COLO668 (cell line): Measurements from ENCODE around the gene TLE5.
"Not testable (repeated sequence)": the region's sequence is repeated elsewhere in the genome, so short reads cannot be mapped to it uniquely, and the experiment has no call there.

Experiments
- DNase-seq: peaks from one replicate; lab custom pipeline; 2025; ENCODE audit not compliant: unreplicated experiment; lab: John Stamatoyannopoulos, UW

Gene TLE5

DNA sequence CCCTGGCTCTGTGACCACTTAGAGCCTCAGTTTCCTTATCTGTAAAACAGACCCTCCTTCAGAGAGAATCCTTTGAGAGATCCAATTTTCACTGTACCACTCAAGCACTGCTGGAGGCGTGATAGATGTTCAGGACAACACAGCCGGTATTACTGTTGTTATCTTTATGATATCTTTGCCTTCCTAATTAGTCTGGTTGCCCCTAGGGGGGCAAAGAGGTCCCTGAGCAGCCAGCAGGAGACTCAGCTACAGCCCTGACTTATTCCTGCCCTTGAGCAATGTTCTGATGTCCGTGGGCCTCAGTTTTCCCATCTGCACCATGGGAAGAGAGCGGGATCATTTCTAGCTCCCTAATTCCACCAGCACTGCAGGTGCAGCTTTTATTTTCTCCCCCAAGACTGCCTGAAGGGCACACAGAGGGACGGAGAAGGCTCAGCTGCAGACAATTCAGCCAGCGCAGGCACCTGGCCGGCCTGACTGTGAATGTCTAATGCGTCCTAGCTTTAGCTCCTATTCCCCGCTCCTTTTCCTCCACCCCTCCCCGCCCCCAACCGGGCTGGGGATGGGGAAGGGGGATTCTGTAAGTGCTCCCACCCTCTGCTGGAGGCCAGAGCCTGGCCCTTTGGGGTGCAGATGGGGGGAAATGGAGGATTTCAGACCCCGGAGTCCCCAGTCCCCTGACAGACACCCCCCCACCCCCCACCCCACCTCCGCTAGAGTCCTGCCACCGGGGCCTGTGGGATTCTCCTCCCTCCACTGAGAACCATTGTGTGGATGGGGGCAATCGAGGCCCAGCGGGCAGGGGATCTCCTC lies 16.2 kb downstream of the TLE5 start:
- DNase-seq = peak; percentile 24

DNA sequence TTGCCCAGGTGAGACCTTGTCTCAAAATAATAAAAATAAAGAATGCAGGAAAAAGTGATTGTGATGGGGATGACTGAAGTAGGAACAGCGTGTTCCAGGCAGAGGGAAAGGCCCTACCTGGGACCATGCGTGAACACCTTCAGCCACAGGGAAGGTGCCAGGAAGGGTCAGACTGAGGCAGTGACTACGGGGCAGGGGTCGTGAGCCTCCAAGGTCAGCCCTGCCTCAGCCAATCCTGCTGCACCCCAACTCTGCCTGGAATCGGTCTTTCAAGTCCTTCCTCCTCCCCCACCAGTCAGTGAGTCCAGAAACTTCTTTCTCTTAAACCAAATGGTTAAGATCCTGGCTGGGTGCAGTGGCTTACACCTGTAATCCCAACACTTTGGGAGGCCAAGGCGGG lies 17.1 kb downstream of the TLE5 start:
- DNase-seq = no peak

DNA sequence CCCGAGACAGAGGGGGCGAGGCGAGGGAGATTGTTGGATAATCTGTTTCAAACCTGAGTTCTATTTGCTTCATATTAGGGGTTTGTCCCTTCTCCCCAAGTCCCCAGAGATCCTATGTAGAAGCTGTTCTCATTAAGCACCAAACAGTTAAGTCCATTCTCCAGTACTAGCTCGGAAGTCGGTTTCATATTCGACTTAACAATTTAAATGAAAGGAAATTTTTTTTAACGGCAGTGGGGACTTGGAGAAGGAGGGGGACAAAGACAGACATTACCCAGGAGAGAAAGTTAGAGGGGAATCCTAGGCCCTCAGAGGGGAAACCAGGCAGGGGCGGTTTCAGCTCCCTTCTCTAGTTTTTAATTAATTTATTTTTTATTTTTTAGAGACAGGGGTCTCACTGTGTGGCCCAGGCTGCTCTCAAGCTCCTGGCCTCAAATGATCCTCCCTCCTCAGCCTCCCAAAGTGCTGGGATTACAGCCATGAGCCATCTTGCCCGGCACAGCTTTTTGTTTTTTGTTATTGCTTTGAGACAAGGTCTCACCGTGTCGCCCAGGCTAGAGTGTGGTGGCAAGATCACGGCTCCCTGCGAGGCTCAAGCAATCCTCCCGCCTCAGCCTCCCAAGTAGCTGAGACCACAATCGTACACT lies 19.6 kb downstream of the TLE5 start:
- DNase-seq = no peak

DNA sequence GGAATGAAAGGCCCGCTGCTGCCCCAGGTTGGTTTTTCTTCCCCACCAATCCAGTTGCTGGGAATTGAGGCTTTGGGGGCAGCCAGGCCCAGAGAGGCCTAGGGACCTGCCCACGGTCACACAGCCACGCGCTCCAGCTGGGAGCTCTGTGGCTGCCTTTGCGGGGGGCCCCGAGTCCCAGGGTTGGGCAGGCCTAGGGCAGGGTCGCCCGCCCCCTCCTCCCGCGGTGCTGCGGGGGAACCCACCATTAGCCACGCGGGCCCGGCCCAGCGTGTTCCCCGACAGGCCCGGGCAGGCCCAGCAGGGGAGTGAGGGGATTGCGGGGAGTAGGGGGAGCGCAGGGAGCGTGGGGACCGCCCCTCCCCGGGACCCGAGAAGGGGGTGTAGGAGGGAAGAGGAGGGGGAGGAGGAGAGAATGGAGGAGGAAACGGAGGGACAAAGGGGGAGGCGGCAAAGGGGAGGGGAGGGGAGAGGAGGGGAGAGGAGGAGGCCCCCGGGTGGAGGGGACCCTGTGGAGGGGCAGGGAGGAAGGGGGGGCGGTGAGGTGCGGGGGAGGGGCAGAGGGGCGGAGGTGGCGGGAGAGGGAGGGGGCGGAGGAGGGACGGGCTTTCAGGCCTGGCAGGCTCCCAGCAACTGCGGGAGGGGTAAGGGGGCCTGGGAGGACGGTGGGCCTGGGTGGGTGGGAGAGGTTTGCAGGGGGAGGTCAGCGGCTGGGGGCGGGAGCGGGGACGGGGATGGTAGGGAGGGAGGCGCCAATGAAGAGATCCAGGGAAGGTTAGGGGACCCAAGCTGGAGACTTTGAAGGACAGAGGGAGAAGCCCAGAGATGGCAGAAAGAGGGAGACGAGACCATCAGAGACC lies 20.3 kb downstream of the TLE5 start:
- no peak for DNase-seq

DNA sequence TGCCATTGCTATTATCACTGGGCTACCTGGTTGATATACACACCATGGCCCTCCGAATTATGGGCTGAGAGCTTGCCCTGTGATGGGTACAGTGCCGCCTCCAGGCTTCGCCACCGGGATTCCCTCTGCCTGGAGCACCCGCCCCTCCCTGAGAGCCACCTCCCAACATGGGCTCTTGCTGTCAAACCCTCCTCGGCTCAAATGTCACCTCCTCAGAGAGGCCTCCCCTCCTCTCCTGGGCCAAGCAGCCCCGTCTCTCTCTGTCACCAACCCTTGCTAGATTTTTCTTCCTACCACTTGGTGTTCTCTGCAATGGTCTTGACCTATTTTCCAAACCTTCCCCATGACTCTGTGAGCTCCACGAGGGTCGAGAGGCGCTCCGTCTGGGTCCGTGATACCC lies 21.0 kb downstream of the TLE5 start:
- DNase-seq = no peak

DNA sequence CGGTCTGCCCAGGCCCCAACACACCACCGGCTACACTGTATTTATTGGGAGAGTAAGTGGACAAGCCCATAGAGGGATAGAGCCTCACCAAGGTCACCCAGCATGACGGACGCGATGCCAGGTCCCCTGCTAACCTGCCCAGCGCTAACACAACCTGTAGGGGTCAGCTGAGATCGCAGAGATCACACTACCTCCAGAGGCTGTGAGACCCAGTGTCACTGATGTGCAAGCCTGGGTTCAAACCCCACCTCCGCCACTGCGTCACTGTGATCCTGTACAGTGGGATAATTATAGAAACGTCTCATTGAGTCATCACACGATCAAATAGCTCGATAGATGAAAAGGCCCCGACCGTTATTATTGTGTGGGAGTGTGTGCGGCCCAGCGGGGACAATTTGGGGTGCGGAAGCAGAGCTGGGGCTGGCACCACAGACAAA lies 22.6 kb downstream of the TLE5 start:
- peak; percentile 27 for DNase-seq

DNA sequence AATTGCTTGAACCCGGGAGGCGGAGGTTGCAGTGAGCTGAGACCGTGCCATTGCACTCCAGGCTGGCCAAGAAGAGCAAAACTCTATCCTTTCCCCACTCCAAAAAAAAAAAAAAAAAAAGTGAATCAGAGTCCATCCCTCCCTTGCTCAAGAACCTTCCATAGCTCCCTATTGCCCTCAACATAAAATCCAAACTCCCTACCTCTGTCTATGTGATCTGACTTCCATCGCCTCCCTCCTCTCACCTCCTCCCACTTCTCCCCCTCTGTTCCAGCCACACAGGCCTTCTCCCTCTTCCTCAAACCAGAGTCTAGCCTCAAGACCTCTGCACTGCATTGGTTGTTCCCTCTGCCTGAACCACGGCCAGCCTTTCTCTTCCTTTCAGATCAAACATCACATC lies 23.2 kb downstream of the TLE5 start:
- no peak for DNase-seq

DNA sequence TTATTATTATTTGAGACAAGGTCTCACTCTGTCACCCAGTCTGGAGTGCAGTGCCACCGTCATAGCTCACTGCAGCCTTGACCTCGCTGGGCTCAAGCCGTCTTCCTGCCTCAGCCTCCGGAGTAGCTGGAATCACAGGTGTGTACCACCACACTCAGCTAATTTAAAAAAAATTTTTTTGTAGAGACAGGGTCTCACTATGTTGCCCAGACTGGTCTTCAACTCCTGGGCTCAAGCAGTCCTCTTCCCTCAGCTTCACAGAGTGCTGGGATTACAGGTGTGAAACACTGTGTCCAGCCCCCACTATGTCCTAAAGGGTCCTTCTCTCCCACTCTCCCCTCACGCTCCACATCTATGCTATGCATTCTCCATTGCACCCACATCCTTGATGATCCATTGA lies 24.1 kb downstream of the TLE5 start:
- DNase-seq = no peak

DNA sequence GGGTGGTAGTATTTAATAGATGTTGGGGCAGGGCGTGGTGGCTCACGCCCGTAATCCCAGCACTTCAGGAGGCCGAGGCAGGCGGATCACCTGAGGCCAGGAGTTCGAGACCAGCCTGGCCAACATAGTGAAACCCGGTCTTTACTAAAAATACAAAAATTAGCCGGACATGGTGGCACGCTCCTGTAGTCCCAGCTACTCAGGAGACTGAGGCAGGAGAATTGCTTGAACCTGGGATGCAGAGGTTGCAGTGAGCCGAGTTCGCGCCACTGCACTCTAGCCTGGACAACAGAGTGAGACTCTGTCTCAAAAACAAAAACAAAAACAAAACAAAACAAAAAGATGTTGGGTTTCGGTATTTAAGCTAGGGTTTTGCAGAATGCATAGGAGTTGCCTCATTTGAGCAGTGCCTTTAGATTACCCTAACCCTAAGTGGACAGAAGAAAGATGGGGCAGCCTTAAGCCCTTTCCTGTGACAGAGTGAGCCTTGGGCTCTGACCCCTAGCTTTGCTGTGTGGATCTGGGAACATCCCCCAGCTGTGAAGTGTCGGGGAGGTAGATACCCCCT lies 25.2 kb downstream of the TLE5 start:
- not testable (repeated sequence) for DNase-seq

DNA sequence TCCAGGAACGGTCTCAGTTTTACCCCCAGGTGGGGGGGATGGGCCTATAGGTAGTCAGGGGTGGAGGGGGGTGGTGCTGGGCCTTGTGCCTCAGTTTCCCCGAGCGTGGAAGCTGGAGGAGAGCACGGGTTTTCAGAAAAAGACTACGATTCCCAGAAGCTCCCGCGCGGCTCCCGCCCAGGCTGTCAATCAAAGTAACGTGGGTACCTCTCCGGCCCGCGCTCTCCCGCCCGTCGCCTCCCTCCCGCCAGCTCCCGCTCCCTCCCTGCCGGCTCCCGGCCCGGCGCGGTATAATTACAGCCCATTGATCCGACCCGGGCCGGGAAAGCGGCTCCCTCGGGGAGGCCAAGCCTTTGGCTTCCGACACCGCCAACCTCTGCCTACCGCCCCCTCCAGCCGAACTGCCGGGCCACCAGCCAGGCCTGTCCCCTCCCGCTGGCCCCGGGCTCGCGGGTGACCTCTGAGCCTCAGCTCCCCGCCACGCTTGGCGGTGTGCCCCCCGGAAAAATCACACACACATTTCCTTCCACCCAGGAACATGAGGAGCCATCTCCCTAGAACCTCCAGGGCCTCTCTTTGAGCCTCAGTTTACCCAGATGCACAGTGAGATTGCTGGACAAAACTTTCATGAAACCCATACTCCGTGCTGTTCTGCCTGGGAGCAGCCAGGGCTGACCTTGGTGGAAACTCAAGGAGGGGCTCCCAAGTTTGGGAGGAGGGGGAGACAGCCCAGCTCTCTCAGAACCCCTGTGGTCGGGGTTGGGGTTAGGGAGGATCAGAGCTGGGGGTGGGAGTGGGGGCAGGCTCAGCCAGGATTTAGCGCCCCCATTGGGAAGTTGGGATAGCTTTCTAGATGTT lies 25.9 kb downstream of the TLE5 start:
- DNase-seq = peak; percentile 93

DNA sequence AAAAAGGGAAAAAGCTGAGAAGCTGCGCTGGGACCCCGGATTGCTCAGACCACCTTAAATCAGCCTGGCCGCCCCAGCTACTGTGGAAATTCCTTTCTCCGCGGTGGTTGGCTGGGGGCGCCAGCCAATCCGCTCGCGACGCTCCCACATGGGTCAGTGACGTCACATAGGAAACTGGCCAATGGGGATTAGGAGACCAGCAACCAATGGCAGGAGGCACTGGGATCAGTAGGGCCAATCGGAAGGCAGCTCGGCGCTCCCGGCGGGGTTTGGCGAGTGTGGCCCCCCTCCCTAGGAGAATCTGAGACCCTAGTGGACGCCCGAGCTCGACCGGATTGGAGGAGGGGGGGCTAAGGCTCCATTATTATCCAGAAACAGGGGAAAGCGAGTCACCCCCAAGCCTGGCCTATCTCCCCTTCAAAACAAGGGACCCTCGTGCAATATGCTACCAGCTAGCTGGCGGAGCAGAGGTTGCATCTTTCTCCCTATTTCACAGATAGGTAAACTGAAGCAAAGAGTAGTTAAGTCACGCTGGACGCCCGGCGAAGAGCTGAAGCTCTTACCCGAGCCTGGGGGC lies 26.7 kb downstream of the TLE5 start:
- peak; percentile 97 for DNase-seq

DNA sequence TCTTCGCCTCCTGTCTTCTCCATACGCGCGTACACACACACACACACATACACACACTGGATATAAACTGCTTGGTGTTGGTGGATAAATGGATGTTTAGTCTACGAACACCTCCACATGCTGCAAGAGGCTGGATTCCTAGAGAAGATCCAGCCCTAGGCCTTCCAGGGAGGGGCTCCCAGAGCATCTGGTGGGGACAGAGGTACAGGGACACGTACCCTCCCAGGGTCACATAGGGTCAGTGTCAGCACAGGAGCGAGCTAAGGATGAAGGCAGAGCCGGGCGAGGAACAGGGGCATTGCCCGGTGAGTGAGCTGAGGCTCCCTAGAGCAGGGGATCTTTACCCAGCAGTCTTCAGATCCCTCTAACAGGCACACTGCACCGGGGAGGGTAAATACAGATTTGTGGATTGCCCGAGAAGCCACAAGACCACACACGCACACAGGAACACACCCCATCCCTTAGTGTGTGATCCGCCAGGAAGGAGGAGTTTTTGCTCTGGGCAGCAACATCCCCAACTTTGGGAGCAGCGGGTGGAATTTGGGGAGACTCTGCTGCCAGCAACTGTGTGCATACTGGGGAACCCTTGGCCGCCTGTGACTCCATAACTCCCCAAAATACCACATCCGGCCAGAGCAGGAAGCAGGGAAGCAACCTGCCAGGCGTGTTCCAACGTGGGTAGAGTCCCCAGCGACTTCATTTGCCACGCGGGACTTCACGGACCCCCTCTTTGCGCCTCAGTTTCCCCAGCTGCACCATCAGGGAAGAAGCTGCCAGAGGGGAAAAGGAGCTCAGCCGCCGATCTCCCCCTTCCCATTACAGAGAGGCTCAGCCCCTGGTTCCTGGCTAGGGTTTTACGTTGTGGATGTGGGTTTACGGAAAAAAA lies 27.4 kb downstream of the TLE5 start:
- peak; percentile 31 for DNase-seq

DNA sequence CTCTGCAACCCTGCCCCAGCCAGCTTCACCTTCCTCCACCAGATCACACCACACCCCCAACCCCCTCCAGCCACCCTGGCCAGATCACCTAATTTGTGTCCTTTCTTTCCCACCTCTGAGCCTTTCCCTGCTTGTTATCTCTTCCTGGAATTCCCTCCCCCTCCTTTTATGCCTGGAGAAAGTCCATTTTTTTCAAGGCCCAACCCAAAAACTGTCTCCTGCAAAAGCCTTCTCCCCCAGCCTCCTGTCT lies 28.0 kb downstream of the TLE5 start:
- DNase-seq = no peak

DNA sequence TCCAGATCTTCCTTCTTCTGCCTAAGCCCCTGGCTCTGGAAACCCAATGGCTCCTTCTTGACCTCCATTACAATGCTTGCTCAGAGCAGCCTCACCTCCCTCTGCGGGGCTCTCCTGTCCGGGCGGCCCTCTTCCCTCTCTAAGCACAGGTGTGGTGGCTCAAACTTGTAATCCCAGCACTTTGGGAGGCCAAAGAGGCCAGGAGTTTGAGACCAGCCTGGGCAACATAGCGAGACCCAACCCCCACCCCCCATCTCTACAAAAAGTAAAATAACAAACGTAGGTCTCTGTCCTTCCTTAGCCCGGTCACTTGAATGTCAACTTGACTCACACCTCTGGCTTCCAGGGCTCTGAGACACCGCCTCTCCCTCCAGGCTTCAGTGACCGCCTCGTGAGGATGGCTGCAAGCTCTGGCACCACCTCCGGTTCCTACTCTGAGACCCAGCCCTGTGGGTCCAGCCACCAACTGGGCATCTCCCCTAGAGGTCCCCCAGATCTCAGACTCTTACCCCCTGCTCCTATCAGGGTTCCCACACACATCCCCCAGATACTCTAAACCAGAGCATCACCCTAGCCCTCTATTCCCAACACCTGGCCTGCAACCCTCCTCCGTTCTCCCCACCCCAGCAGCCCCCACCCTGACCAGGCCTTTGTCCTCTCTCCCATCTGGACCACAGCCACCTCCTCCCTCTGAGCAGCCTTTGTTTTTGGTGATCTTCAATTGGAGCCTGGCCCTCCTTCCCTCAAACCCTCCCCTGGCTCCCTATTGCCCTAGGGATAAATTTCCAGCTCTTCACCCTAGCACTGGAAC lies 28.5 kb downstream of the TLE5 start:
- no peak for DNase-seq

DNA sequence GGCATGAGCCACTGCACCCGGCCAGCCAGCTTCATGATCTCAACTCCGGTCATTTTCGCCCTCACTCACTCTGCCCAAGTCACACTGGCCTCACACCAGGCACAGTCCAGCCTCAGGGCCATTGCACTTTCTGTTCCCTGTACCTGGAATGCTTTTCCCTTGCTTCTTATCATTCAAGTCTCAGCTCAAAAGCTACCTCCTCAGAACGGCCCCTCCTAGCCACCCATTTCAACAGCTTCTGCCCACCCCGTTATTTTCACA lies 30.8 kb downstream of the TLE5 start:
- DNase-seq = no peak

DNA sequence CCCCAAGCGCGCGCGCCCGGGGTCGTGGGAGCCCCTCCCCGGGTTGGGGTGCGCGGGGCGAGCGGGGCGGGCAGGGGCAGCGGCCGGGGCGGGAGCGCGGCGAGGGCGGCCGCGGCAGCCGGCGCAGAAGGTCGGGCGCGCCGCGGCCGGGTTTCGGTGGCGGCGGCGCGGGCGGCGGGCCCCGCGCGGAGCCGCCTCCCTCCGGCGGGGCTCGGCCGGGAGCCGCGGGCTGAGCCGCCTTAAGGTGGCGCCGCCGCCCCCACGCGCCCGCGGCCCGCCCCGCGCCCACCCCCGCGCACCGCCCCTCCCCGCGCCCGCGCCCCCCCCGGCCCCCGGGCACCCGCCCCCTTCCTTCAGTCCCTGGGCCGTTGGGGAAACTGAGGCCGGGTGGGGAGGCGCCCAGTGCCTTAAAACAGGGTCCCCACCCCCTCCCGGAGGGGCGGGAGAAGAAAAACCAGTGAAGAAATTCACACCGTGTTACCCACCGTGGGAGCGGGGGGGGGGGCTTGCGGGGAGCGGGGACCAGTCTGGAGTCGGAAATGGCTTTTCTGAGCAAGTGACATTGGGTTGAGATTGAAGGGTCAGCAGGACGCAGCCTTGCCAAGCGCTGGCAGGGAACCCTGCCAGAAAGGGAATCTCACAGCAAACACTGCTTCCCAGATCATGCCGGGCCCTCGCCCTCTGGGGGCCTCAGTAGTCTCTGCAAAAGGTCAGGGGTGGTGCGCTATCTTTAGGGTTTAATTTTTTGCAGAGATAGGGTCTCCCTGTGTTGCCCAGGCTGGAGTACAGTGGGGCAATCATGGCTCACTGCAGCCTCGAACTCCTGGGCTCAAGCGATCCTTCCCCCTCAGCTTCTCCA lies 33.0 kb downstream of the TLE5 start, which contains the start of gene TLE2:
Gene TLE2, minus strand, starts transcription at position 216 of the 859 bp plus-strand sequence. CDS start 376 bp downstream, outside the sequence.
- peak; percentile 29 for DNase-seq

DNA sequence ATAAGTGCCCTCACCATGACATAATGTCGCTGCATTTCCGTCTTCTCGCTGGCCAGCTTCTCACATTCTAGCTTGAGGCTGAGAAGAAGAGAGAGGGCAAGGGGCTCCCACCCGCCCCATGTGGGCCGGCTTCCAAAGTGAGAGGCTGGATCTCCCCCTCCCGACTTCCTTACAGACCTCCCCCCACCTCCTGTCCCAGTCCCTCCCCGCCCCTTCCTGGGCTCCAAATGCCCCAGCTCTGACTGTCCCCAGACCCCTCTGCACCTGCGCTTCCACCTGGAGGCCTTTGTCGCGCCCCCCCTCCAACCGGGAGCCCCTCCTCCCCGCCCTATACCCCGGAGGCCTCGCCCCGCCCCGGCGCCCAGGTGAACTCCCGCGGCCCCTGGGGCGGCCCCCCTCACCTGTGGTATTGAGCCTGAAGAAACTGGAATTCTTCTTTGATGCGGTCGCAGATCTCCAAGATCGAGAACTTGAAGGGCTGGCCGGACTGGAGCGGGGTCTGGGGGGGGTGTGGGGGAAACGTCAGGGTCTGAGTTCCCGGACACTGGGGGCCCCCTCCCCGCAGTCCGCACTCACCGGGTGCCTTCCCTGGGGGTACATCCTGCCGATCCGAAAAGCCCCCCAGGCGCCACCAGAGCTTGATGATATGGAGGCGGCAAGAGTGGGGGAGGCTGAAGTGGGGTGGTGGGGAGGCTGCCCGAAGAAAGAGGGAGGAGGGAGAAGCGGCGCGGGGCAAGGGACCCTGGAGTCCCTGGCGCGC lies 33.8 kb downstream of the TLE5 start:
- DNase-seq = no peak
